ENCODE data around the gene RBM5. TPM values are rescaled to one million over a fixed set of nuclear protein-coding genes. Genes with fewer than 3 reads are reported as not detected.

The RBM5 gene
- total RNA-seq (2022): 126 and 128 TPM in 2 replicates
- percentile 92 among the genes with signal in this experiment for Bru-seq, nascent RNA
- BruChase-seq, experiment 1, labeled RNA remaining after a 6-hour chase: percentile 92 among the genes with signal in this experiment
- percentile 96 among the genes with signal in this experiment for BruChase-seq, experiment 2, labeled RNA remaining after a 2-hour chase
- long read RNA-seq, transcript RBM5-201 (25 exons, 3,188 nt): major isoform, 5 of 26 reads
- long read RNA-seq, partial matches to known transcripts: 9 of 26 reads
- long read RNA-seq, other reads (novel, unspliced or antisense): 12 of 26 reads

GRCh38 chr3:50088725-50089608 lies at the start of gene RBM5:
TSS of gene RBM5 (plus strand) at chr3:50088919. CDS start at chr3:50090435, 1,516 bp downstream.
- TF ChIP-seq, protein P1, sequence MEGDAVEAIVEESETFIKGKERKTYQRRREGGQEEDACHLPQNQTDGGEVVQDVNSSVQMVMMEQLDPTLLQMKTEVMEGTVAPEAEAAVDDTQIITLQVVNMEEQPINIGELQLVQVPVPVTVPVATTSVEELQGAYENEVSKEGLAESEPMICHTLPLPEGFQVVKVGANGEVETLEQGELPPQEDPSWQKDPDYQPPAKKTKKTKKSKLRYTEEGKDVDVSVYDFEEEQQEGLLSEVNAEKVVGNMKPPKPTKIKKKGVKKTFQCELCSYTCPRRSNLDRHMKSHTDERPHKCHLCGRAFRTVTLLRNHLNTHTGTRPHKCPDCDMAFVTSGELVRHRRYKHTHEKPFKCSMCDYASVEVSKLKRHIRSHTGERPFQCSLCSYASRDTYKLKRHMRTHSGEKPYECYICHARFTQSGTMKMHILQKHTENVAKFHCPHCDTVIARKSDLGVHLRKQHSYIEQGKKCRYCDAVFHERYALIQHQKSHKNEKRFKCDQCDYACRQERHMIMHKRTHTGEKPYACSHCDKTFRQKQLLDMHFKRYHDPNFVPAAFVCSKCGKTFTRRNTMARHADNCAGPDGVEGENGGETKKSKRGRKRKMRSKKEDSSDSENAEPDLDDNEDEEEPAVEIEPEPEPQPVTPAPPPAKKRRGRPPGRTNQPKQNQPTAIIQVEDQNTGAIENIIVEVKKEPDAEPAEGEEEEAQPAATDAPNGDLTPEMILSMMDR (IDR thresholded peaks at IDR 0.05; ENCODE audit: unreplicated experiment): no peak
- H3K27ac Mint-ChIP-seq (ENCODE audit: unreplicated experiment): peak within 1 kb of the TSS; percentile 95
- peak within 1 kb of the TSS; percentile 90 for H3K4me3 Mint-ChIP-seq (ENCODE audit: low read depth, unreplicated experiment)
- BruUV-seq (replicated peaks): no TSS peak
- peaks cover 45% of the 10 kb centered on the region for H3K36me3 Mint-ChIP-seq (ENCODE audit: insufficient read depth, unreplicated experiment)
- CTCF ChIA-PET: interaction anchor here (0.7 kb wide), 1 partner anchor 141 kb away, joined by 4 read pairs; no protein-coding TSS in a partner anchor
- intact Hi-C loops (cut with micrococcal nuclease; ENCODE audit: unreplicated experiment): no loop called here
- no peaks in the 10 kb centered on the region for H3K9me3 Mint-ChIP-seq (ENCODE audit: low read depth, unreplicated experiment)
- H3K4me1 Mint-ChIP-seq (ENCODE audit: low read depth, unreplicated experiment): peaks cover 10% of the 10 kb centered on the region
- no peaks in the 10 kb centered on the region for H3K27me3 Mint-ChIP-seq (ENCODE audit: unreplicated experiment)
- peak; percentile 95 for DNase-seq

GRCh38 chr3:50044976-50045375 lies 43.7 kb upstream of the RBM5 start:
- CTCF ChIA-PET: no interaction called here
- TF ChIP-seq, protein P1 (IDR thresholded peaks at IDR 0.05; ENCODE audit: unreplicated experiment): no peak
- H3K9me3 Mint-ChIP-seq (ENCODE audit: low read depth, unreplicated experiment): no peaks in the 10 kb centered on the region
- peaks cover 3% of the 10 kb centered on the region for H3K4me1 Mint-ChIP-seq (ENCODE audit: low read depth, unreplicated experiment)
- H3K4me3 Mint-ChIP-seq (ENCODE audit: low read depth, unreplicated experiment): no peak overlapping the region
- no peak overlapping the region for H3K27ac Mint-ChIP-seq (ENCODE audit: unreplicated experiment)
- peaks cover 10% of the 10 kb centered on the region for H3K36me3 Mint-ChIP-seq (ENCODE audit: insufficient read depth, unreplicated experiment)
- DNase-seq: no peak
- BruUV-seq (replicated peaks): no TSS peak
- H3K27me3 Mint-ChIP-seq (ENCODE audit: unreplicated experiment): no peaks in the 10 kb centered on the region
- intact Hi-C loops (cut with micrococcal nuclease; ENCODE audit: unreplicated experiment): no loop called here

DNA sequence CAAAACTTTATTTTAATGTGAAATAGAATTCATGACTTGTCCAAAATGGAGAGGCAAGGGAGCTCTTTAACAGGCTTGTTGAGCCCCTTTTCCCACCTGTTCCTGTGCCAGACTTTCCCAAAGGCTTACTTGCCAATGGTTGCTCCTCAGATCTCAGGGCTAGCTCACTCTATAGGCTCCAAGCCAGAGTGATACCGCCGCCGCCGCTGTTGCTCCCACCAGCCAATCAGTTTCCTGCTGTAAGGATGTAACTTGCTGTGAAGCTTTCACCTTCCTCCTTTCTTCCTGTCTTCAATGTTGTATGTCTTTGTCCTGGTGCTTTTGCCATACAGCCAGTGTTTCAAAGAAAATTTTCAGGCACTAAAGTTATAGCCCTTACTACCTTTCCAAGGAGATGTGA lies 41.3 kb upstream of the RBM5 start:
- peaks cover 14% of the 10 kb centered on the region for H3K36me3 Mint-ChIP-seq (ENCODE audit: insufficient read depth, unreplicated experiment)
- TF ChIP-seq, protein P1 (IDR thresholded peaks at IDR 0.05; ENCODE audit: unreplicated experiment): no peak
- H3K27ac Mint-ChIP-seq (ENCODE audit: unreplicated experiment): no peak overlapping the region
- CTCF ChIA-PET: no interaction called here
- peaks cover 9% of the 10 kb centered on the region for H3K4me1 Mint-ChIP-seq (ENCODE audit: low read depth, unreplicated experiment)
- intact Hi-C loops (cut with micrococcal nuclease; ENCODE audit: unreplicated experiment): no loop called here
- no peak for DNase-seq
- no TSS peak for BruUV-seq (replicated peaks)
- no peaks in the 10 kb centered on the region for H3K9me3 Mint-ChIP-seq (ENCODE audit: low read depth, unreplicated experiment)
- no peak overlapping the region for H3K4me3 Mint-ChIP-seq (ENCODE audit: low read depth, unreplicated experiment)
- no peaks in the 10 kb centered on the region for H3K27me3 Mint-ChIP-seq (ENCODE audit: unreplicated experiment)

DNA sequence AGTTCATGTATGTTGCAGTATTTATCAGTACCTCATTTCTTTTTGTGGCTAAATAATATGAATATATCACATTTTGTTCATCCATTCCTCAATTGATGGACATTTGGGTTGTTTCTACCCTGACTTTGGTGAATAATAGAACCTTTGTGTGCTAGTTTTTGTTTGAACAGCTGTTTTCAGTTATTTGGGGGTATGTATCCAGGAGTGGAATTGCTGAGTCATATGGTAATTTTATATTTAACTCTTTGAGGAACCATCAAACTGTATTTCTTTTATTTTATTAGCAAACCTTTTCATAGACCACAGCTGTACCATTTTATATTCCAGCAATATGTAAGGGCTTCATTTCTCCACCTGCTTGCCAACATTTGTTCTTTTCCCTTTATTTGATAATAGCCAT lies 38.4 kb upstream of the RBM5 start:
- Mint-ChIP-seq H3K4me1 (ENCODE audit: low read depth, unreplicated experiment) (peaks cover 9% of the 10 kb centered on the region), H3K9me3 (ENCODE audit: low read depth, unreplicated experiment) (no peaks in the 10 kb centered on the region), H3K36me3 (ENCODE audit: insufficient read depth, unreplicated experiment) (peaks cover 22% of the 10 kb centered on the region), H3K27ac (ENCODE audit: unreplicated experiment) (peak overlapping the region; percentile 6), H3K27me3 (ENCODE audit: unreplicated experiment) (no peaks in the 10 kb centered on the region), H3K4me3 (ENCODE audit: low read depth, unreplicated experiment) (no peak overlapping the region)
- no TSS peak for BruUV-seq (replicated peaks)
- intact Hi-C loops (cut with micrococcal nuclease; ENCODE audit: unreplicated experiment): no loop called here
- CTCF ChIA-PET: no interaction called here
- TF ChIP-seq, protein P1 (IDR thresholded peaks at IDR 0.05; ENCODE audit: unreplicated experiment): no peak
- DNase-seq: no peak
